Measurements from ENCODE around the gene ARID1A. TPM values are rescaled to one million over a fixed set of nuclear protein-coding genes. Genes with fewer than 3 reads are reported as not detected.

Gene ARID1A
- polyA plus RNA-seq, 1 donor (not counting 4 experiments of a cell fraction or from before 2014, with no cell fraction given), result 10.2 TPM

DNA sequence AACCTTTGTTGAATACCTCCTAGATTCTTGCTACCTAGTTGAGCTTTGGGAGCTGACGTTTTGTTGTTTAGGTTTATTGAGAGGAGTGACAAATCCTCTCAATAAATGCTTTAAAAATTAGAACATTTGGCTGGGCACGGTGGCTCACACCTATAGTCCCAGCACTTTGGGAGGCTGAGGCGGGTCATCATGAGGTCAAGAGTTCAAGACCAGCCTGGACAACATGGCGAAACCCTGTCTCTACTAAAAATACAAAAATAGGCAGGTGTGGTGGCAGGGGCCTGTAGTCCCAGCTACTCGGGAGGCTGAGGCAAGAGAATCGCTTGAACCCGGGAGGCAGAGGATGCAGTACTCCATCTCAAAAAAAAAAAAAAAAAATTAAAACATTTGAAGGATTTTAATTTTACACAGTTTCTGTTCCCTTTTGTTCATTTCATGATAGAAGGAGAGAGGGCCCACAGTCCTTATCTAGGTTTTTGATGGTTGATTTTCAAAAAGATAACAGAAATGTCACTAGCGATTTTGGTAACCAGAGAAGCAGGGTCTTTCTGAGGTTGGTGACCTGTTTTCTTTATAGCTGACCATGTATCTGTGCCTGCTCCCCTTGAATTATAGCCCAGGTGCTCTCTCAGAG is 47.7 kb downstream of the ARID1A start:
- H3K27ac ChIP-seq (ENCODE audit: control insufficient read depth, insufficient read depth, low read length), result peak overlapping the region; percentile 27
- peaks cover 25 to 38% of the 10 kb centered on the region in 2 experiments for H3K36me3 ChIP-seq (ENCODE audit: control insufficient read depth in 2 of 2, extremely low read depth in 1 of 2, insufficient read depth in 2 of 2, low read length in 2 of 2)
- H2AFZ ChIP-seq (ENCODE audit: control insufficient read depth, low read length), result no peak overlapping the region
- TF ChIP-seq EZH2 (IDR thresholded peaks at IDR 0.05; ENCODE audit: low read length), result no peak
- TF ChIP-seq, protein P1, sequence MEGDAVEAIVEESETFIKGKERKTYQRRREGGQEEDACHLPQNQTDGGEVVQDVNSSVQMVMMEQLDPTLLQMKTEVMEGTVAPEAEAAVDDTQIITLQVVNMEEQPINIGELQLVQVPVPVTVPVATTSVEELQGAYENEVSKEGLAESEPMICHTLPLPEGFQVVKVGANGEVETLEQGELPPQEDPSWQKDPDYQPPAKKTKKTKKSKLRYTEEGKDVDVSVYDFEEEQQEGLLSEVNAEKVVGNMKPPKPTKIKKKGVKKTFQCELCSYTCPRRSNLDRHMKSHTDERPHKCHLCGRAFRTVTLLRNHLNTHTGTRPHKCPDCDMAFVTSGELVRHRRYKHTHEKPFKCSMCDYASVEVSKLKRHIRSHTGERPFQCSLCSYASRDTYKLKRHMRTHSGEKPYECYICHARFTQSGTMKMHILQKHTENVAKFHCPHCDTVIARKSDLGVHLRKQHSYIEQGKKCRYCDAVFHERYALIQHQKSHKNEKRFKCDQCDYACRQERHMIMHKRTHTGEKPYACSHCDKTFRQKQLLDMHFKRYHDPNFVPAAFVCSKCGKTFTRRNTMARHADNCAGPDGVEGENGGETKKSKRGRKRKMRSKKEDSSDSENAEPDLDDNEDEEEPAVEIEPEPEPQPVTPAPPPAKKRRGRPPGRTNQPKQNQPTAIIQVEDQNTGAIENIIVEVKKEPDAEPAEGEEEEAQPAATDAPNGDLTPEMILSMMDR (optimal IDR thresholded peaks at IDR 0.05 in 1 of 3, IDR thresholded peaks at IDR 0.05 in 1 of 3, conservative IDR thresholded peaks at IDR 0.05 in 1 of 3; ENCODE audit: extremely low read depth in 1 of 3, insufficient read depth in 2 of 3, low read length in 3 of 3), result no peak
- H3K4me1 ChIP-seq (ENCODE audit: control insufficient read depth, extremely low read depth, insufficient read depth, low read length), result peaks cover 16% of the 10 kb centered on the region
- H3K9me3 ChIP-seq (ENCODE audit: control insufficient read depth, low read depth, low read length), result no peaks in the 10 kb centered on the region
- H3K4me2 ChIP-seq (ENCODE audit: control insufficient read depth, extremely low read depth, insufficient read depth, low read depth, low read length), result peak overlapping the region; percentile 50
- no peak overlapping the region for H3K9ac ChIP-seq (ENCODE audit: control insufficient read depth, extremely low read depth, insufficient read depth, low read length)
- peaks cover 43% of the 10 kb centered on the region for H3K79me2 ChIP-seq (ENCODE audit: control insufficient read depth, insufficient read depth, low read length)
- H4K20me1 ChIP-seq (ENCODE audit: control insufficient read depth, extremely low read depth, insufficient read depth, low read length), result no peaks in the 10 kb centered on the region
- no peak for FAIRE-seq
- DNase-seq (ENCODE audit: low read depth, low spot score), result no peak
- dilution Hi-C loops (cut with MboI; ENCODE audit: extremely low pct_ligation_motif_present, low sequenced_read_pairs), result no loop called here
- H3K4me3 ChIP-seq (ENCODE audit: control insufficient read depth in 2 of 3, extremely low read depth in 1 of 3, insufficient read depth in 2 of 3, low read depth in 1 of 3, low read length in 3 of 3), result no peak overlapping the region
- no peaks in the 10 kb centered on the region for H3K9me1 ChIP-seq (ENCODE audit: control insufficient read depth, extremely low read depth, insufficient read depth, low read length)
- H3K27me3 ChIP-seq (ENCODE audit: control insufficient read depth, extremely low read depth, insufficient read depth, low read length), result no peaks in the 10 kb centered on the region

DNA sequence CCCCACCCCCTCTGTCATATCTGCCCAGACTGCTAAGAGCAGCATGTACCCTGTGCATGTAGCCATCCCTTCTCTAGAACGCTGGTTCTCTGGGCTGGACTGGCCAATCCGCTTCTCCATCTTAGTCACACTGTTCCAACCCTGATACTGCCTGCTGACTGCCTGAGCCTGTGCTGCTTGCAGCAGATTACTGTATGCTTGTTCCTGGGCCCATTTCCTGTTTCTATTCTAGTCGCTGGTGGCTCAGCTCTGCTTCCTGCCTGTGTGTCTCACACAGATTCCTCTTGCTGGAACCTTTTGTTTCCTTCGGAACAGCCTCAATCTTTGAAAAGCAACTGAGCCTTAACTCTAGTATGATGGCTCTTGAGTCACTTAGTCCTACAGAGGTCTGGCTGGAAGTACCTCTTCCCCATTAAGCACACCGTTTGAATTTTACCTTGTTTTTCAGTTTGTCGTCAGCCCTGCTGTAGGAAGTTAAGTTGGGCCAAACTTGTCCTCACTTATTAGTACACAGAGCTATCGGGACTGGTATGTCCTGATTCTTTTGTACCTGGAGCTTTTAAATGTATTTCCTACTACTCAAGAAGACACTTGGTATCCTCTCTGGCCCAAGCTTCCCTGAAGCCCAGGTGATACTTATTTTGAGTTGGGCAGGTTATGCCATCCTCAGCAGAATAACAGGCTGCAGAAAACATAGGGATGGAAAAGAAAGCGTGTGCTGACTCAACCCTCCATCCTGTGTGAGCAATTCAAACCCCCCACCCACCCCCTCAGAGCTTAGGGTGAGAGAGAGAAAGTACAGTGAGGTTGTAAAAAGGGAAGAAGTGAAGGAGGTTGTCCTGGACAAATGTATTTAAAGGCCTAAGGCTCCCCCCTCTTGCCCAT is 48.5 kb downstream of the ARID1A start:
- Histone ChIP-seq H3K36me3 (ENCODE audit: control insufficient read depth in 2 of 2, extremely low read depth in 1 of 2, insufficient read depth in 2 of 2, low read length in 2 of 2) (peaks cover 21 to 36% of the 10 kb centered on the region in 2 experiments), H3K79me2 (ENCODE audit: control insufficient read depth, insufficient read depth, low read length) (peaks cover 43% of the 10 kb centered on the region), H3K9ac (ENCODE audit: control insufficient read depth, extremely low read depth, insufficient read depth, low read length) (no peak overlapping the region), H3K27me3 (ENCODE audit: control insufficient read depth, extremely low read depth, insufficient read depth, low read length) (no peaks in the 10 kb centered on the region), H3K9me3 (ENCODE audit: control insufficient read depth, low read depth, low read length) (no peaks in the 10 kb centered on the region), H3K27ac (ENCODE audit: control insufficient read depth, insufficient read depth, low read length) (peak overlapping the region; percentile 27), H2AFZ (ENCODE audit: control insufficient read depth, low read length) (no peak overlapping the region), H3K9me1 (ENCODE audit: control insufficient read depth, extremely low read depth, insufficient read depth, low read length) (no peaks in the 10 kb centered on the region), H3K4me1 (ENCODE audit: control insufficient read depth, extremely low read depth, insufficient read depth, low read length) (peaks cover 16% of the 10 kb centered on the region), H3K4me2 (ENCODE audit: control insufficient read depth, extremely low read depth, insufficient read depth, low read depth, low read length) (peak overlapping the region; percentile 50), H4K20me1 (ENCODE audit: control insufficient read depth, extremely low read depth, insufficient read depth, low read length) (peaks cover 1% of the 10 kb centered on the region), H3K4me3 (ENCODE audit: control insufficient read depth in 2 of 3, extremely low read depth in 1 of 3, insufficient read depth in 2 of 3, low read depth in 1 of 3, low read length in 3 of 3) (peak overlapping the region in 1 of 3 experiments; percentile 2)
- TF ChIP-seq EZH2 (IDR thresholded peaks at IDR 0.05; ENCODE audit: low read length), result no peak
- TF ChIP-seq, protein P1 (optimal IDR thresholded peaks at IDR 0.05 in 1 of 3, IDR thresholded peaks at IDR 0.05 in 1 of 3, conservative IDR thresholded peaks at IDR 0.05 in 1 of 3; ENCODE audit: extremely low read depth in 1 of 3, insufficient read depth in 2 of 3, low read length in 3 of 3), result no peak
- dilution Hi-C loops (cut with MboI; ENCODE audit: extremely low pct_ligation_motif_present, low sequenced_read_pairs), result no loop called here
- DNase-seq (ENCODE audit: low read depth, low spot score) (peak; percentile 57), FAIRE-seq (peak; percentile 95)

Measured in keratinocyte (primary cell).